Epithelial cell of esophagus (primary cell): ENCODE results near the gene CADPS.
"Not testable (repeated sequence)": the region's sequence is repeated elsewhere in the genome, so short reads cannot be mapped to it uniquely, and the experiment has no call there.

Experiments used
- DNase-seq: peaks from one replicate; pipeline ENCODE4 v3.0.0; 2010; ENCODE audit warnings: low read depth
- H3K4me3 ChIP-seq: 2 replicates; pipeline ENCODE4 v1.5.1; 2011; ENCODE audit warnings: mild to moderate bottlenecking, low read length, control low read depth
- CTCF ChIP-seq: IDR thresholded peaks from 2 replicates; pipeline ENCODE4 v1.5.1; 2011; ENCODE audit warnings: low read depth, mild to moderate bottlenecking, low read length, control low read depth, inconsistent platforms; ENCODE audit not compliant: insufficient read depth; ENCODE audit errors: missing control alignments

CADPS gene

DNA sequence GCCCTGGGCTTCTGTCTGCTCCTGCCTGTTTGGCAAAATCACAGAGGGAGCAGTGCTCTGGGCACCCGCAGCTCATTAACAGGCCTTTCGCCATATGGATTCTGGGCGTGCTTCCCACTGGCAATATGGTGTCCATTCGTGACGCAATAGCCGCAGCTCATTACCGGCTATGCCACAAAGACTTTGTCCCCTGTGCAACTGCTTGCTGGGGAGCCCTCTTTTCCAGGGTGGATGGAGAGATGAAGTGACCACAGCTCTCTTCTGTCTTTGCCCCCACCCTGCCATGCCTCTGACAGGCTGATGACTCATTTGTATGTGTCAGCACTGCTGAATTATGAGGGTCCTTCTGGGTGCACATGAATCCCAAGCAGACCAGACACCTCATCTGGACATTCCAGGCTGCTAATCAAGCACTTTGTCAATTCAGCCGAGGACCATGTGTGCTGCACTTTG is 287.6 kb downstream of the CADPS start:
- no peak for TF ChIP-seq CTCF
- no peak overlapping the region for H3K4me3 ChIP-seq
- DNase-seq, result peak; percentile 70

DNA sequence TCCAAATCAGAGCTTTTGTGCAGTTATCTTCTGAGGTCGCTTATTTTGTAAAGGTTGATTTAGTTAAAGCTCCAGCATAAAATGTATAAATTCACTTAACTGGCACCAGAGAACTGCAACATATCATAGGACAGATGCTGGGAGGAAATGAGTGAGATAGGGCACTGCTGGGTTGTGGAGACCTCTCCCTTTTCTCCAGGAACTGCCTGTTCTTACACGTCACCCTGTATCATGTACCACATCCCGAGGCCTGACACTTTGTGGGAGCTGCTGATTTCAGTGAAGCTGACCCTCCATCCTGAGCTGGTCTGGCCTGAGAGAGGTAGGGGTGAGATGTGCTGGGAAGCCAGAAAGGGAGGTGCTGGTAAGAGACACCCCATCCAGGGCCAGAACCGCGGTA is 288.0 kb downstream of the CADPS start:
- H3K4me3 ChIP-seq, result no peak overlapping the region
- TF ChIP-seq CTCF, result no peak
- DNase-seq, result peak; percentile 73

DNA sequence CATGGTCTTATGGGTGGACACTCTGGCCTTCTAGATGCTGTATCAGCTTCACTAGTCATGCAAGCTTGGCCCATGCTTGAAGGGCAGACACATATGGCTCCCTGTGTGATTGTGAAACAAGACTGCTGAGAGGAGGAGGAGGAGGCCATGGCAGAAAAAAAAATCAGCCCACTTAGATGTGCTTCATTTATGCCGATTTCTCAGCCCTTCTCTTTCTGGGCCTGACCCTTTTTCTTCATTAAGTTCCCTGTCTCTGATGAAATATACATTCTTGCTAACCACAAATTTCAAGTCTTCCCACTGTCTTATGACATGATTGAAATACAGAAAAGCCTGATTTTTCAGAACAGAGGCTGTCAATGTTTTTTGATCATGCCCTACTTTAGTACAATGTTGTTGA is 288.9 kb downstream of the CADPS start:
- H3K4me3 ChIP-seq, result no peak overlapping the region
- TF ChIP-seq CTCF, result no peak
- DNase-seq, result no peak

DNA sequence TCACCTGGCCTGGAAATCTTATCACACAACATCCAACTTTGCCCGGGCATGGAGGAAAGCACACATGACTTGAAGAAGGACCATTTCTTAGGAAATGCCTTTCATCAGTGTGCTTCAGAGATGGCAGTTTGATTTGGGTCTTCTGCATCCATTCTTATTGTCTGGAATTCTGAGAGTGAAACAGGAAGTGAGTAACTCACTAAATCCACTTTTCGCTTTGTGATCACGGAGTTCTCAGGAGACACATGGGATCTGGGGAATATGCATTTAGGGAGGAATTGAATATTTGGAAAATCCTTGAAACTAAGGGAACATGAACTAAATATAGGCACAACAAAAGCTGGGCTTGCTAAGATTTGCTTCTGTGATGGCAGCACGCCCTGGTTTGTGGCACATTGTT is 289.4 kb downstream of the CADPS start:
- no peak overlapping the region for H3K4me3 ChIP-seq
- no peak for DNase-seq
- TF ChIP-seq CTCF, result no peak

DNA sequence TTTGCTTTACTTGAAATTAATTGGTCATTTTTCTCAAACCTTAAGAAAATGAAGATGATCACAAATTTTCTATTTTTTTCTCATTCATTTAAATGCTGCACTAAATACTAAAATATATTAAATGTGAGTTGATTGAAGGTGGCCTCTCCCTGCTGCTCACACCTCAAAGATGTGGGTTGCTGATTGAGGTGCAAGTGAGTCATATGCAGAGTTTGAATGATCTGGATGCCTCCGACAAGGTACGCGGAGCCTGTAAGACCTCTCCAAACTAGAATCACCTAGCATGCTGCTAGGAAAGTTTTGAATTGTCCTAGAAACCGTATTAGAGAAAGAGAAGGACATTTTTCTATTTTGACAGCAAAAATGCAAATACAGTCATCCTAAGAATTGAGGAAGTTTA is 290.6 kb downstream of the CADPS start:
- H3K4me3 ChIP-seq, result no peak overlapping the region
- DNase-seq, result no peak
- TF ChIP-seq CTCF, result no peak

DNA sequence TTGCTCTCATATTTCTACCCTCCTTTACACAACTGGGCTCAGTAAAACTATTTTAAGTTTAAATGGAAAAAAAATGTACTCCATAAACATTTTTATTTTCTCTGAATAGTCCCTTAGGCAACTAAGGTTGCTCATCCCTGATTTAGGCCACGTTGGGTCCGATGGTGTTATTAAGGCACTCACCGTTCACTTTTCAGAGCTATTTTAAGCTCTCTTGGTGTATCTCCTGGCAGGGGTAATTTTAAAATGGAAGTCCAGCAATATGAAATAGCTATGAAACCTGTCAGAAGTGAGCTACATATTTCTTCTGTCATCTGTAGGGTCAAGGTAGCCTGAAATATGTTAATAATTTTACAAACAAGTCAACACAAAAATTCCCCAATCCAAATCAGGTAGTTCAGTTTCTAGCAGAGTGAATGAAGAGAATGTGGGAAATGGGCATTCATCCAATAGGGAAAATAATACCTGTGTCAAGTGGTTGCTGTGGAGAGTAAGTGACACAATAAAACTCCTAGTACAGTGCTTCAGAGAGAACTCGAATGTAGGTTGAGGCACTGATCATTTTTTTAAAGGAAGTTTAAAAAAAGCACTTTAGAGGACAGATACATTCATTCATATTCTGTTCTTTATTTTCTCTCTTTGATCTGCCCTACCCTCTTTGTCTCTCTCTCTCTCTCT is 292.6 kb downstream of the CADPS start:
- no peak overlapping the region for H3K4me3 ChIP-seq
- DNase-seq, result no peak
- TF ChIP-seq CTCF, result no peak

DNA sequence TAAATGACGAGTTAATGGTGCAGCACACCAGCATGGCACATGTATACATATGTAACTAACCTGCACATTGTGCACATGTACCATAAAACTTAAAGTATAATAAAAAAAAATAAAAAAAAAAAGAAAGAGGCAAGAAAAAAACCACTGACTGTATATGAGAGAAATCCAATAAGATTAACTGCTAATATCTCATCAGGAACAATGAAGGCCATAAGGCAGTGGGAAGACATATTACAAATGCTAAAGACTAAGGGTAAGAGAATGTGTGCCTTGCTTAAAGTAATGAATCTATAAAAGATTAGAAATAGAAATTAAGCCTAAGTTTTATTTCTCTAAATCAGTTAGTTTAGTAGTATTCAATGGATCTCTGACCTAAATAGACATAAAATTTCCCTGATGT is 294.7 kb downstream of the CADPS start:
- not testable (repeated sequence) for DNase-seq, H3K4me3 ChIP-seq
